Glomerular visceral epithelial cell (primary cell): Measurements from ENCODE around the gene NME2.
"Not testable (repeated sequence)": the region's sequence is repeated elsewhere in the genome, so short reads cannot be mapped to it uniquely, and the experiment has no call there.

ENCODE experiments used
- DNase-seq: peaks from one replicate; pipeline ENCODE4 v3.0.0-alpha.2; 2016; ENCODE audit errors: extremely low spot score

The NME2 gene

GRCh38 chr17:51152766-51153209 is 13.4 kb upstream of the NME2 start:
- no peak for DNase-seq

GRCh38 chr17:51153210-51154072 is 12.8 kb upstream of the NME2 start, which contains the start of gene NME1:
Gene NME1 (plus strand): TSS chr17:51153559. CDS start chr17:51155655, 2,096 bp downstream.
- DNase-seq: peak; percentile 99

- no peak for DNase-seq
These were observed 12.0 kb upstream of the NME2 start for GRCh38 chr17:51154176-51154575.

GRCh38 chr17:51155416-51155815 is 10.8 kb upstream of the NME2 start:
- DNase-seq: no peak

GRCh38 chr17:51159604-51160003 is 6.6 kb upstream of the NME2 start:
- DNase-seq: no peak

- no peak for DNase-seq
These were observed 4.7 kb upstream of the NME2 start for GRCh38 chr17:51161541-51161940.

GRCh38 chr17:51164911-51165679 is 1.1 kb upstream of the NME2 start:
- no peak for DNase-seq

- DNase-seq: no peak
These were observed 472 bp upstream of the NME2 start for GRCh38 chr17:51165680-51166197.

GRCh38 chr17:51166987-51167931 is 1.0 kb downstream of the NME2 start:
- DNase-seq: peak; percentile 67

- no peak for DNase-seq
These were observed 3.1 kb downstream of the NME2 start for GRCh38 chr17:51169340-51169739.

GRCh38 chr17:51170736-51171135 is 4.5 kb downstream of the NME2 start:
- no peak for DNase-seq

GRCh38 chr17:51172030-51172429 is 5.8 kb downstream of the NME2 start:
- not testable (repeated sequence) for DNase-seq

- DNase-seq: no peak
These were observed 14.3 kb downstream of the NME2 start for GRCh38 chr17:51180486-51180885.

GRCh38 chr17:51184124-51184523 is 17.9 kb downstream of the NME2 start:
- no peak for DNase-seq

- no peak for DNase-seq
These were observed 19.6 kb downstream of the NME2 start for GRCh38 chr17:51185763-51186332.

GRCh38 chr17:51188271-51188833 is 22.1 kb downstream of the NME2 start:
- no peak for DNase-seq

- DNase-seq: no peak
These were observed 23.0 kb downstream of the NME2 start for GRCh38 chr17:51189162-51189561.

GRCh38 chr17:51189628-51190027 is 23.4 kb downstream of the NME2 start:
- DNase-seq: no peak

- no peak for DNase-seq
These were observed 25.7 kb downstream of the NME2 start for GRCh38 chr17:51191895-51192294.

GRCh38 chr17:51197754-51198153 is 31.5 kb downstream of the NME2 start:
- no peak for DNase-seq

GRCh38 chr17:51200295-51200694 is 34.1 kb downstream of the NME2 start:
- no peak for DNase-seq
